ENCODE results near the gene NCKAP5. TPM values are rescaled to one million over a fixed set of nuclear protein-coding genes. Genes with fewer than 3 reads are reported as not detected.

Gene NCKAP5
- total and polyA plus RNA-seq, 8 donors, result 0.23 to 1.5 (median 0.44) TPM

GRCh38 chr2:132758995-132759394, 809.3 kb downstream of the NCKAP5 start:
- no peaks in the 10 kb centered on the region for H3K27me3 ChIP-seq
- ATAC-seq, result no peak
- no peaks in the 10 kb centered on the region for H3K9me3 ChIP-seq
- no peak for DNase-seq
- H3K36me3 ChIP-seq, result no peaks in the 10 kb centered on the region
- no peak overlapping the region for H3K4me3 ChIP-seq
- intact Hi-C loops (cut with DNase I), result no loop called here
- TF ChIP-seq, protein P1, sequence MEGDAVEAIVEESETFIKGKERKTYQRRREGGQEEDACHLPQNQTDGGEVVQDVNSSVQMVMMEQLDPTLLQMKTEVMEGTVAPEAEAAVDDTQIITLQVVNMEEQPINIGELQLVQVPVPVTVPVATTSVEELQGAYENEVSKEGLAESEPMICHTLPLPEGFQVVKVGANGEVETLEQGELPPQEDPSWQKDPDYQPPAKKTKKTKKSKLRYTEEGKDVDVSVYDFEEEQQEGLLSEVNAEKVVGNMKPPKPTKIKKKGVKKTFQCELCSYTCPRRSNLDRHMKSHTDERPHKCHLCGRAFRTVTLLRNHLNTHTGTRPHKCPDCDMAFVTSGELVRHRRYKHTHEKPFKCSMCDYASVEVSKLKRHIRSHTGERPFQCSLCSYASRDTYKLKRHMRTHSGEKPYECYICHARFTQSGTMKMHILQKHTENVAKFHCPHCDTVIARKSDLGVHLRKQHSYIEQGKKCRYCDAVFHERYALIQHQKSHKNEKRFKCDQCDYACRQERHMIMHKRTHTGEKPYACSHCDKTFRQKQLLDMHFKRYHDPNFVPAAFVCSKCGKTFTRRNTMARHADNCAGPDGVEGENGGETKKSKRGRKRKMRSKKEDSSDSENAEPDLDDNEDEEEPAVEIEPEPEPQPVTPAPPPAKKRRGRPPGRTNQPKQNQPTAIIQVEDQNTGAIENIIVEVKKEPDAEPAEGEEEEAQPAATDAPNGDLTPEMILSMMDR (IDR thresholded peaks at IDR 0.05), result no peak
- no peak overlapping the region for H3K27ac ChIP-seq
- H3K4me1 ChIP-seq, result no peaks in the 10 kb centered on the region
- no peak for FAIRE-seq

DNA sequence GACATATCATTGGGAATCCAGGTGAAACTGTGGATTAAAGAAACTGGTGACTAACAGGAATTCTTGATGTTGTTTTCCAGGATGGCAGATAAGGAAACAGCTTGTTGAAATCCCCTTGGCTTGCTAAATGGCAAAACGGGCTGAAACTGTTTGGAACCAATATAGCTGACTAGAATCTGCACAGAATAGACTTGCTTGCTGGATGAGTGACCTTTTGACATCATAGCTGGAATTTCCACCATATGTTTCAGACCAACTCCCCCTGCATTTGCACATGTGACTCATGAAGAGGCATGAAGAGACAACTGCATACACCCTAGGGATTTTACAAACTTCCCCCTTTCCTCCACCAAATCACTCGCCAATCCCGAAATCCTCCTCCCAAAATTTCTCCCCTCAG, 810.6 kb downstream of the NCKAP5 start:
- Histone ChIP-seq H3K4me3 (no peak overlapping the region), H3K9me3 (no peaks in the 10 kb centered on the region), H3K36me3 (no peaks in the 10 kb centered on the region), H3K4me1 (no peaks in the 10 kb centered on the region), H3K27me3 (no peaks in the 10 kb centered on the region), H3K27ac (no peak overlapping the region)
- WGBS, 2 donors, result 60 to 64% methylated on average over 3 of the region's 3 CpGs
- FAIRE-seq, result no peak
- intact Hi-C loops (cut with DNase I), result no loop called here
- DNase-seq, result no peak
- peak in 1 of 4 donors; percentile 36 for ATAC-seq
- TF ChIP-seq, protein P1 (IDR thresholded peaks at IDR 0.05), result no peak

DNA sequence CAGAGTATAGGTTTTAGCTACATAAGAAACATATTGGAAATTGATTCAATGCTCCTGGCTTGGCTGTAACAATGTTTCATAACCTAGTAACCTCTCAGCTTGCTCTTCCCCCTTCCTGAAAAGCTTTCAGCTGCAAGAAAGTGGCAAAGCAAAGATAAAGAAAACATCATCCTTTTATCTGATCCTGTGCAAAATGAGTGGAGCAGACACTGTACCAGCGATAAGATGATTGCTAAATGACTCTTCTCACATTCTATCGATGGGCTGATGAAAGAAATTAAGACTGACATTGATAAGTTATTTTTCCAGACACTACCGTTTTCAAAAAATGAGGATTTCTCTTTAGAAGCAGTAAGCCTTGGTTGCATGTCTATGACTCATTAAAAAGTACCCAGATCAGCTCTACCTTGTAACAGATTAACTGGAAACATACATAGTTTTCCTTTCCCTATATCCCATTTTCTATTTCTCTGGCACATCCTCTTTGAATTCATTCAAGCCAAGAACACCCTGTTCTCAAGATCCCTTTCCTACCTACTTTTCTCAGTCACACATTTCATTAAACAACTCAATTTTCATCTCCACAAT, 811.2 kb downstream of the NCKAP5 start:
- 54 to 56% methylated on average over 3 of the region's 3 CpGs for WGBS, 2 donors
- Histone ChIP-seq H3K4me1 (no peaks in the 10 kb centered on the region), H3K36me3 (no peaks in the 10 kb centered on the region), H3K4me3 (no peak overlapping the region), H3K27ac (no peak overlapping the region), H3K27me3 (no peaks in the 10 kb centered on the region), H3K9me3 (no peaks in the 10 kb centered on the region)
- intact Hi-C loops (cut with DNase I), result no loop called here
- DNase-seq (no peak), FAIRE-seq (no peak), ATAC-seq (peak in 1 of 4 donors; percentile 32)
- TF ChIP-seq, protein P1 (IDR thresholded peaks at IDR 0.05), result no peak

- ATAC-seq, result no peak
- TF ChIP-seq, protein P1 (IDR thresholded peaks at IDR 0.05), result no peak
- Histone ChIP-seq H3K27ac (no peak overlapping the region), H3K27me3 (no peaks in the 10 kb centered on the region), H3K4me1 (no peaks in the 10 kb centered on the region), H3K36me3 (no peaks in the 10 kb centered on the region), H3K4me3 (no peak overlapping the region), H3K9me3 (no peaks in the 10 kb centered on the region)
- no peak for FAIRE-seq
- intact Hi-C loops (cut with DNase I), result no loop called here
- no peak for DNase-seq
- 88 to 98% methylated on average over 2 of the region's 2 CpGs for WGBS, 2 donors
Measured at GRCh38 chr2:132754867-132755472, 813.3 kb downstream of the NCKAP5 start.

GRCh38 chr2:132754392-132754791, 813.9 kb downstream of the NCKAP5 start:
- ATAC-seq, result no peak
- FAIRE-seq, result no peak
- Histone ChIP-seq H3K27ac (no peak overlapping the region), H3K9me3 (no peaks in the 10 kb centered on the region), H3K27me3 (no peaks in the 10 kb centered on the region), H3K4me3 (no peak overlapping the region), H3K36me3 (no peaks in the 10 kb centered on the region), H3K4me1 (no peaks in the 10 kb centered on the region)
- DNase-seq, result no peak
- TF ChIP-seq, protein P1 (IDR thresholded peaks at IDR 0.05), result no peak
- 55 to 57% methylated on average over 1 of the region's 1 CpG for WGBS, 2 donors
- intact Hi-C loops (cut with DNase I), result no loop called here

All from pancreas (tissue), 10 donors.